A549 (cell line): ENCODE results near the gene EXOC4. TPM values are rescaled to one million over a fixed set of nuclear protein-coding genes. Genes with fewer than 3 reads are reported as not detected.

Experiments used
- ATAC-seq, 2 experiments: fragments of 200-7000 bp in 1 of 2; fragments of >200 bp in 1 of 2; cut with Nextera tagmentation in 1 of 2; cut with Tn5 transposase in 1 of 2; 3 replicates each; pipeline versions ENCODE4 v1.8.0 to v1.9.1; 2018 to 2020; ENCODE audit warnings: mild to moderate bottlenecking in 1 of 2, moderate library complexity in 1 of 2
- CTCF ChIA-PET: fragments of 300-600 bp; sonication (Branson Sonifier 250); formaldehyde crosslinking; extraction: SDS; loops from one replicate; lab custom pipeline; 2021; ENCODE audit warnings: antibody characterized with exemption, inconsistent platforms; lab: Yijun Ruan, JAX
- POLR2A ChIA-PET: fragments of 350-600 bp; formaldehyde crosslinking; extraction: SDS; loops from one replicate; lab custom pipeline; 2021; ENCODE audit warnings: antibody characterized with exemption, inconsistent platforms; lab: Yijun Ruan, JAX
- DNase-seq, 2 experiments: peaks; one replicate each; pipeline versions ENCODE4 v3.0.0 to v3.0.0-alpha.2; 2011 to 2016; ENCODE audit warnings: low read depth in 1 of 2, low spot score in 1 of 2
- FAIRE-seq: peaks from 2 replicates; lab custom pipeline; 2011; peaks lifted over from hg19 to GRCh38; lab: Jason Lieb, UNC
- H3K27ac ChIP-seq, 2 experiments: fragments of >200 bp; sonication (Bioruptor Twin); formaldehyde crosslinking; 3 replicates each; pipeline ENCODE4 v1.5.1; 2016 to 2017
- H3K4me1 ChIP-seq: fragments of >200 bp; sonication (Bioruptor Twin); formaldehyde crosslinking; 3 replicates; pipeline ENCODE4 v1.6.1; 2016
- H3K4me2 ChIP-seq: fragments of >200 bp; sonication (Bioruptor Twin); formaldehyde crosslinking; 3 replicates; pipeline ENCODE4 v1.6.1; 2016
- H3K4me3 ChIP-seq: fragments of >200 bp; sonication (Bioruptor Twin); formaldehyde crosslinking; 3 replicates; pipeline ENCODE4 v1.5.1; 2016
- H3K9me3 ChIP-seq: fragments of >200 bp; sonication (Bioruptor Twin); formaldehyde crosslinking; 3 replicates; pipeline ENCODE4 v1.6.1; 2016
- CBX2 ChIP-seq: fragments of 200-600 bp; sonication (generic); IDR thresholded peaks from 2 replicates; pipeline ENCODE4 v1.6.1; 2016; ENCODE audit warnings: low read depth, mild to moderate bottlenecking, borderline replicate concordance
- CEBPB ChIP-seq, 2 experiments: fragments of >200 bp in 1 of 2; sonication (Bioruptor Twin) in 1 of 2; formaldehyde crosslinking in 1 of 2; IDR thresholded peaks; 2 replicates each; pipeline ENCODE4 v1.6.1; 2012 to 2016
- CHD2 ChIP-seq: fragments of 150-350 bp; IDR thresholded peaks from 2 replicates; pipeline ENCODE4 v1.6.1; 2014; ENCODE audit warnings: low read length; ENCODE audit not compliant: partially characterized antibody
- E2F6 ChIP-seq: IDR thresholded peaks from 2 replicates; pipeline ENCODE4 v1.6.1; 2012; ENCODE audit warnings: low read depth, borderline replicate concordance
- EHMT2 ChIP-seq: fragments of 200-600 bp; sonication (generic); IDR thresholded peaks from 2 replicates; pipeline ENCODE4 v1.6.1; 2016; ENCODE audit warnings: antibody characterized with exemption, low read depth, mild to moderate bottlenecking, moderate library complexity
- EP300 ChIP-seq, 2 experiments: fragments of >200 bp; sonication (Bioruptor Twin); formaldehyde crosslinking; IDR thresholded peaks; 2 replicates in 1 of 2; 3 replicates in 1 of 2; pipeline ENCODE4 v1.6.1; 2016 to 2017
- ESRRA ChIP-seq: fragments of 150-350 bp; IDR thresholded peaks from 2 replicates; pipeline ENCODE4 v1.6.1; 2014; ENCODE audit warnings: mild to moderate bottlenecking, low read length, borderline replicate concordance
- FOSL2 ChIP-seq, 2 experiments: fragments of 450-650 bp in 1 of 2; fragments of >200 bp in 1 of 2; sonication (Bioruptor Twin) in 1 of 2; formaldehyde crosslinking; IDR thresholded peaks; 2 replicates each; pipeline versions ENCODE4 v1.5.0 to v1.6.1; 2016 to 2020; ENCODE audit warnings: mild to moderate bottlenecking in 1 of 2, moderate library complexity in 1 of 2
- HMGXB4 ChIP-seq: fragments of 250-450 bp; sonication (Bioruptor Pico); IDR thresholded peaks from 2 replicates; pipeline ENCODE4 v1.5.0; 2021; ENCODE audit warnings: mild to moderate bottlenecking, moderate library complexity, borderline replicate concordance
- HOXA7 ChIP-seq: fragments of 250-450 bp; sonication (Bioruptor Pico); IDR thresholded peaks from 2 replicates; pipeline ENCODE4 v1.5.0; 2020; ENCODE audit warnings: mild to moderate bottlenecking, moderate library complexity
- HOXB13 ChIP-seq: fragments of 250-450 bp; sonication (Bioruptor Pico); IDR thresholded peaks from 2 replicates; pipeline ENCODE4 v1.5.0; 2020; ENCODE audit warnings: low read depth, mild to moderate bottlenecking, moderate library complexity
- KDM5A ChIP-seq: fragments of 200-600 bp; sonication (generic); IDR thresholded peaks from 2 replicates; pipeline ENCODE4 v1.6.1; 2016; ENCODE audit warnings: antibody characterized with exemption, mild to moderate bottlenecking
- MYC ChIP-seq: IDR thresholded peaks from 2 replicates; pipeline ENCODE4 v1.6.1; 2012; ENCODE audit warnings: mild to moderate bottlenecking, inconsistent platforms, low read length, improper control_type of control experiment, borderline replicate concordance
- PBX3 ChIP-seq: IDR thresholded peaks from 2 replicates; pipeline ENCODE4 v1.6.1; 2012
- POLR2A ChIP-seq: IDR thresholded peaks from 2 replicates; pipeline ENCODE4 v1.6.1; 2012; ENCODE audit warnings: mild to moderate bottlenecking, low read length
- POLR2AphosphoS2 ChIP-seq: conservative IDR thresholded peaks from 2 replicates; pipeline ENCODE4 v1.6.1; 2012; ENCODE audit warnings: low read length, improper control_type of control experiment, inconsistent platforms
- RAD21 ChIP-seq, 2 experiments: fragments of >200 bp in 1 of 2; sonication (Bioruptor Twin) in 1 of 2; formaldehyde crosslinking in 1 of 2; IDR thresholded peaks in 1 of 2; conservative IDR thresholded peaks in 1 of 2; 2 replicates in 1 of 2; 3 replicates in 1 of 2; pipeline ENCODE4 v1.6.1; 2012 to 2018; ENCODE audit warnings: inconsistent platforms in 1 of 2
- RCOR1 ChIP-seq: fragments of 150-350 bp; IDR thresholded peaks from 2 replicates; pipeline ENCODE4 v1.6.1; 2014; ENCODE audit warnings: antibody characterized with exemption, low read length, low read depth
- RFX5 ChIP-seq: fragments of 450-650 bp; IDR thresholded peaks from 2 replicates; pipeline ENCODE4 v1.7.1; 2014; ENCODE audit warnings: antibody characterized with exemption, mild to moderate bottlenecking, moderate library complexity
- RNF2 ChIP-seq: fragments of 200-600 bp; sonication (generic); IDR thresholded peaks from 2 replicates; pipeline ENCODE4 v1.6.1; 2016; ENCODE audit warnings: low read depth, mild to moderate bottlenecking, antibody characterized with exemption, moderate library complexity, borderline replicate concordance
- SREBF2 ChIP-seq: fragments of 450-650 bp; IDR thresholded peaks from 2 replicates; pipeline ENCODE4 v1.6.1; 2014; ENCODE audit warnings: mild to moderate bottlenecking, moderate library complexity
- ZFP36 ChIP-seq: fragments of 450-650 bp; IDR thresholded peaks from 2 replicates; pipeline ENCODE4 v1.6.1; 2014; ENCODE audit warnings: borderline replicate concordance; ENCODE audit not compliant: partially characterized antibody
- ZNF302 ChIP-seq: fragments of 250-450 bp; sonication (Bioruptor Pico); IDR thresholded peaks from 2 replicates; pipeline ENCODE4 v1.9.0; 2021; ENCODE audit warnings: inconsistent platforms, mild to moderate bottlenecking, moderate library complexity
- WGBS: methylation state at CpG from one replicate; pipeline ENCODE4 v1.1.6; 2017; ENCODE audit errors: missing lambda C conversion rate; 5-methylcytosine and 5-hydroxymethylcytosine counted together
- polyA plus RNA-seq, 4 experiments: library from polyadenylated mRNA; depleted of rRNA in 3 of 4; stranded (reverse); fragments of >200 nt; fragmentation: RNase III in 1 of 4; extraction: RNeasy Plus Mini Kit Qiagen cat#74134 plus additional on column Dnase treatment in 1 of 4; gene quantifications; 2 replicates in 3 of 4; 3 replicates in 1 of 4; pipeline ENCODE4 v1.2.3, GENCODE V29; 2011 to 2017

Gene EXOC4
- polyA plus RNA-seq, 2 of the 4 experiments (the other 2 are of a cell fraction) = 33.4 to 73.1 TPM

- Histone ChIP-seq H3K4me1 (no peaks in the 10 kb centered on the region), H3K27ac (no peak overlapping the region), H3K4me3 (no peak overlapping the region), H3K4me2 (no peak overlapping the region), H3K9me3 (no peaks in the 10 kb centered on the region)
- DNase-seq = peak in 1 of 2 experiments; percentile 1
- ChIA-PET CTCF (no interaction called here), POLR2A (no interaction called here)
- FAIRE-seq = no peak
- WGBS = 68% methylated on average over 3 of the region's 3 CpGs
- no peak; a peak in 1 of 6 replicates for ATAC-seq
- TF ChIP-seq PBX3 = no peak
- TF ChIP-seq HOXA7 = no peak
- no peak for TF ChIP-seq ESRRA
- no peak for TF ChIP-seq SREBF2
Observed at GRCh38 chr7:133481676-133482075, 228.8 kb downstream of the EXOC4 start.

GRCh38 chr7:133482599-133482998 is 229.7 kb downstream of the EXOC4 start:
- H3K27ac ChIP-seq = no peak overlapping the region
- no peak for FAIRE-seq
- H3K4me3 ChIP-seq = no peak overlapping the region
- H3K4me1 ChIP-seq = no peaks in the 10 kb centered on the region
- ChIA-PET POLR2A (no interaction called here), CTCF (no interaction called here)
- no peak overlapping the region for H3K4me2 ChIP-seq
- ATAC-seq = no peak
- TF ChIP-seq RNF2 (no peak), HMGXB4 (CRISPR knock-in tag) (no peak), ZFP36 (no peak), RFX5 (no peak), CHD2 (no peak), KDM5A (no peak)
- no peak for DNase-seq
- 100% methylated on average over 1 of the region's 1 CpG for WGBS
- H3K9me3 ChIP-seq = no peaks in the 10 kb centered on the region

- H3K9me3 ChIP-seq = no peaks in the 10 kb centered on the region
- no peak for FAIRE-seq
- H3K4me3 ChIP-seq = no peak overlapping the region
- CTCF ChIA-PET = no interaction called here
- H3K4me2 ChIP-seq = no peak overlapping the region
- WGBS = 97% methylated on average over 2 of the region's 2 CpGs
- no peak overlapping the region for H3K27ac ChIP-seq
- no peak for DNase-seq
- no peak for ATAC-seq
- POLR2A ChIA-PET = no interaction called here
- no peak for TF ChIP-seq ESRRA
- H3K4me1 ChIP-seq = no peaks in the 10 kb centered on the region
Observed at GRCh38 chr7:133484086-133484485, 231.2 kb downstream of the EXOC4 start.

- no peak overlapping the region for H3K4me2 ChIP-seq
- H3K27ac ChIP-seq = no peak overlapping the region
- ChIA-PET POLR2A (no interaction called here), CTCF (interaction anchor here (1.4 kb wide), 1 partner anchor 253 kb away, joined by 3 read pairs; no protein-coding TSS in a partner anchor)
- H3K4me3 ChIP-seq = no peak overlapping the region
- 86% methylated on average over 3 of the region's 3 CpGs for WGBS
- no peak for TF ChIP-seq POLR2A
- TF ChIP-seq SREBF2 = no peak
- no peak for TF ChIP-seq FOSL2 (IDR thresholded peaks at IDR 0.05)
- TF ChIP-seq FOSL2 (CRISPR knock-in tag; IDR thresholded peaks at IDR 0.05) = no peak
- TF ChIP-seq CBX2 = no peak
- no peak for TF ChIP-seq EP300 (IDR thresholded peaks at IDR 0.05)
- no peak for TF ChIP-seq RAD21 (conservative IDR thresholded peaks at IDR 0.05 in 1 of 2, IDR thresholded peaks at IDR 0.05 in 1 of 2)
- no peak for TF ChIP-seq RNF2
- TF ChIP-seq RCOR1 = no peak
- TF ChIP-seq PBX3 = no peak
- no peak for TF ChIP-seq E2F6
- TF ChIP-seq ZNF302 (CRISPR knock-in tag) = no peak
- no peak for TF ChIP-seq CEBPB (IDR thresholded peaks at IDR 0.05)
- no peak for TF ChIP-seq POLR2AphosphoS2
- TF ChIP-seq EHMT2 = no peak
- TF ChIP-seq HOXB13 = no peak
- TF ChIP-seq MYC = no peak
- no peak for FAIRE-seq
- no peaks in the 10 kb centered on the region for H3K9me3 ChIP-seq
- no peak for ATAC-seq
- no peak for DNase-seq
- no peaks in the 10 kb centered on the region for H3K4me1 ChIP-seq
Observed at GRCh38 chr7:133489906-133490305, 237.0 kb downstream of the EXOC4 start.
